Bone marrow (tissue), 2 donors: ENCODE data around the gene CST1.
"Not testable (repeated sequence)": the region's sequence is repeated elsewhere in the genome, so short reads cannot be mapped to it uniquely, and the experiment has no call there.

Experiments
- DNase-seq, 2 donors: peaks; one replicate each; lab custom pipeline; 2025; lab: John Stamatoyannopoulos, UW

The CST1 gene

DNA sequence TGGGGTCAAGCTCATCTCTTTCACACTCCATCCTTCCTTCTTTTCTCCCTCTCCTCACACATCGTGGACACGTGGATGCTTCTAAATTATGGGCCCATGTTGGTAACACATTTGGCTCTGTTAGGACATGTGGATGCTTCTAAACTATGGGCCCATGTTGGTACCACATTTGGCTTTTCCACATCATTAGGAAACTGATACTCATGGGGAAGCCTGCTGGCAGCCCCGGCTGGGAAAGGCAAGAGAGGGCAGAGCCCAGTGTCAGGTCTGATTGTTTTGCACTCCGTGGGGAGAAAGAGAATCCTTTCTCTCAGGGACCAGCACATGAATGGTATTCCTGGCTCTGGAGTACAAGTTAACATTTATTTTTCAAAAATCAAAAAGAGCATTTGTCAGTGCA is 4.0 kb upstream of the CST1 start:
- DNase-seq: no peak

DNA sequence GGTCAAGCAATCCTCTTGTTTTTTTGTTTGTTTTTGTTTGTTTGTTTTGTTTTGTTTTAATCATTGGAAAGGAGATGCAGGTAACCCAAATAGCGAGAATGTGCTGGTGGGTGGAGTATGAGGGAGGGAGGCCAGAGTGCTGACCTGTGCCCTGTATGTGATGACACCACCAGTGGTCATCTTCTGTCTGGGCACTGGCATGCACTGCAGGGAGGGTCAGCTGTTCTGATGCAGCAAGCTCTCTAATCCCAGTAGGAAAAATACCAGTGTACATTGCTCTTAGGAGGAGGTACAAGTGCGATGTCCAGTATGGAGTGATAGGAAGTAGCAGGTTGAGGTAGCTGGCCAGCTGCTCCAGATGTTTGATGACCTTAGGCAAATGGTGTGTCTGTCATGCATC is 2.9 kb upstream of the CST1 start:
- no peak for DNase-seq

DNA sequence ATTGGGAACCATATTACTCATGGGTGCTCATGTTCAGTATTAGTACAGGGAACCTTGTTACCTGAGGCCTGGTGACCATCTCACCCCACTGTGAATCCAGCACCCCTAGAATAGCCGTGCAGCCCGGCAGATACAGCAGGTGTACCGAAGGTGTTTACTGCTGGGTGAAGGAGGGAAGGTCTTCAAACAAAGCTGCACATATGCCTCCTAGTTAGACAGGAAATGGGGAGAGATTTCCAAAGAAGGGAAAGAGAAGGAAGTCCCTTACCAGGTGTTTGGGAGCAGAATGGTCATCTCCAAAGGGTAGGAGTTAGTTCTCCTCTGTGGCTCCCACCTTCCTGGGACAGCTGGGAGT is 2.4 kb upstream of the CST1 start:
- DNase-seq: no peak

DNA sequence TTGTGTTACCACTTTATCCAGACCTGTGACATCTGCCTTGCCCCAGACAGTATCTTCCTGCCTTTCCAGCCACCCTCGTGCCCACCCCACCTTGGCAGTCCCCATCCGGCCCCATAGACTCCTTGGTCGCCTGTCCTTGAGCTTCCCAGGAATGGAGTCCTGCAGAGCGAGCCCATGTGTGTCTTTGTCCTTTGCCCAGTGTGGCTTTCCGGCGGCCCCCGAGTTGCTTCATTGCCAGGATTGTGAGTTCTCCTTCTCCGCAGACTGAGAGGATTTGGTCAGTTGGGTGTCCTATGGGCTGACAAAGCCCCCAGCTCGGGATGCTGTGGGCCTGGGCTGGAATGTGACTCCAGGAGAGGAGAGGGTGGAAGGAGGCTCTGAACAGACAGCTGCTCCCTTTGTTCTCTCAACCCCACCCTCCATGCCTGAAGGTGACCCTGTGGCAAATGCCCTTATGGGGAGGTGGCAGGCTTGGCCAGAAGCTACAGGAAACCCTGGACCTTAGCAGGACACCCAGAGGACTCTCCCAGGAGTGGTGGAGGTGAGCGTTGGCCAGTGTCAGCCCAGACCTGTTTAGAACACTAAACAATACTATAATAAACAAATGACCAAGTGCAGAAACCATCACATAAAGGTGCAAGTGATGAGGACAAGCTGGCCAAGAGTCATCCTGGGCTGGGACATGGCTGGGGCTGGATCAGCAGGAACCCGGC is 1.9 kb upstream of the CST1 start:
- DNase-seq: no peak

DNA sequence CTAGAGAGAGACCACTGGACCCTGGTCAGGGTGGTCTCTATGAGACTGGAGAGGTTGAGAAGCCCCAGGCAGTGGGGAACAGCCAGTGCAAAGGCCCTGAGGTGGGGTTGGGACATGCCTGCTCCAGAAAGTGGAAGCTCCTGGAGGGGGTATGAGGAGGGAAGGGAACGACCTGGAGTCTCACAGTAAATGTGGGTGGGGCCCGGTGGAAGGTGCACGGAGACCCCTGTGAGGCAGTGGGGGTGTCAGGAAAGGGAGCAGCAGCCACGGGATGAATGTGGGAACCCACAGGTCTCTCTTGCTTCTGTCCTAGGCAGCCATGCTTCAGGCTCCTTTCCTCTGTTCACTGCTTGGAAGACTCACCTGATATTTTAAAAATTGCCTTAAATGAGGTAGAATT is 1.3 kb upstream of the CST1 start:
- DNase-seq: no peak

DNA sequence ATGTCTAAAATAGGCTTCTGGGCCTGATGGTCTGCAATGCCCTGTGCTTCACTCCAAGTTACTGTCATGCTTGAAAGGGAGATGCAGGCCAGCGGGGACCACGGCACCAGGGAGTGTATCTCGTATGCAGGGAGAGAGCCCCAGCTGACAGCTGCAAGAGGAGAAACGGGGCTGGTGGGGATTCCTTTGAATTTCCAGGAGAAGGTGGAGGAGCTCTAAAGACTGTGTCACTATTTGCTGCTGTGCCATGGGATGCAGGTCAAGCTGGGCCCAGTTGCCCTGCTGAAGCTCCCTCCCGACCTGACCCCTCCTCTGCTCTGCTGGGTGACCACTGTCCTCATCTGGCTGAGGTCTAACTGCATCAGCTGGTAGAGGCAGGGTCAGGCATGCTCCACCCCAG is 989 bp downstream of the CST1 start:
- DNase-seq: no peak

DNA sequence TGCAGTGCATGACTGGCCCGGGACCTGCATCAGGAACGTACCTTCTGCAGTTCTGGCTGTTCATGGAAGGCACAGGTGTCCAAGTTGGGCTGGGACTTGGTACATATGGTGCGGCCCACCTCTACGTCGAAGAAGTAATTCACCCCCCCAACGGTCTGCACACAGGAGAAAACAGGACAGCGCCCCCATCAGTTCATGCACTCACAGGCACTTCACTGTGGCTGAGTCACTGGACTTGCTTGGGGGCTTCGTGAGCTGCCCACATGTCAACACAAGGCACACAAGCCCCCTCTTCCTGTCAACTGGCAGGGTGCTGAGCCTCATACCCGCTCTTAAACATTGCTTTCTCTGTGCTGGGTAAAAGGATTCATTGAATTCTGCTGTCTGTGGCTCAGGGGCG is 1.8 kb downstream of the CST1 start:
- DNase-seq: not testable (repeated sequence)

DNA sequence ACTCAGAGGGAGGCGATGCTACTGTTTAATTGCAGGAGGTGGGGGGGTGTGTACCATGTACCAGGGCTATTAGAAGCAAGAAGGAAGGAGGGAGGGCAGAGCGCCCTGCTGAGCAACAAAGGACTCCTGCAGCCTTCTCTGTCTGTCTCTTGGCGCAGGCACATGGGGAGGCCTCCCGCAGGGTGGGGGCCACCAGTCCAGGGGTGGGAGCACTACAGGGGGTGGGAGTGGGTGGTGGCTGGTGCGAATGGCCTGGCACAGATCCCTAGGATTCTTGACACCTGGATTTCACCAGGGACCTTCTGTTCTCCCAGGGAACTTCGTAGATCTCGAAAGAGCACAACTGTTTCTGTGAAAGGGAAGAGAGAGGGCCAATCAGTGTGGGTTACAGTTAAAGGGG is 3.2 kb downstream of the CST1 start:
- DNase-seq: not testable (repeated sequence)

DNA sequence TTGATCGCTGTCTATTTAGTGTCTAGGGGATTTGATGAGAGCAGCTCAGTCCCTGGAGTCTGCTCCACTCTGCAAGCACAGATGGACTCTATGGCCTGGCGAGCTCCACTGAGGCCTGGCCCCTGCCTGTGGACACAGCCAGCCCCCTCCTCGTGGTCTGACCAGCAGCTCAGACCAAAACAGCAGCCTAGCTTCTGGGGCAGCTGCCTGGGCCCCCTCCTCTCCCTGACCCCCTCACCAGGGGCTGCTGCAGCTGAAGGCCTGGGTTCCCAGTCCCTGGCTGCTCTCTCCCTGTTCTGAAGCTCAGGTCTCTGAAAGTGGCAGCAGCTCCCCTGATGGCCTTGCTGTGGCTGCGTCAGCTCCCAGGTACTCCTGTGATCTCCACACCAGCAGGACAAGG is 3.6 kb downstream of the CST1 start:
- not testable (repeated sequence) for DNase-seq

DNA sequence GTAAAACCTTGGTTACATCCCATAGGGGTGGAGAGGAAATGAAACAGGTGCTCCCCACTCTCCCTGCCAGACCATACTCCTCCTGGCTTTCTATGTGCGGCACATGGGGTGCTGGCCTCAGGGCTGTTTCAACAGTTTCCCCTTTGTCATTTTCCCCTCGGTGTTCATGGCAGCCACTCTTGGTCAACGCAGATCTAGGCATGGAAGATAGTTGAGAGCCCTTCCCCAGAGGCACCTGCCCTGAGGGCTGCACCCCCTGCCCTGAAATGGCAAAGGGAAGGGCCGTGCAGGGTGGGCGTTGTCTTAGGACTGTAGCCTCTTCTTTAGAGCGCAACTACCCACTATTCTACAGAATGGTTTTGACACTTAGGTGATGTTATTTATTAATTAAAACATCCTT is 4.4 kb downstream of the CST1 start:
- DNase-seq: no peak

DNA sequence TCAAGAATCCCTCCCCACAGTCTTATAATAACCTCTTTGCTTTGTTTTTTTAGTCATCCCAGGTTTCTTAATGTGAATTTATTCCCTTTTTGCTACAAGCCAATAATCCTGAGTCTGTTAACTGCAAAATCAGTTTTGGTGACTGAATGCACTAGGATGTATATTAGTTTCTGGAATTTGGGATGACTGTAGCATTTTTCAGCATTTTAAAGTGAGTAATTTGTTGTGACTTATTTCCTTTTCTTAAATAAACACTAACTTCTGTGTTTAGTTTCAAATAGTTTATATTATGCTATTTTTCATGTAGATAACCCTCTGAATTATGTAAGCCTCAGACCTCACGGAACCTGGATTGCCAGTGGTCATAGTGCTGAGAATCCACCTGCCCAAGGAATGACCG is 5.5 kb downstream of the CST1 start:
- no peak for DNase-seq

DNA sequence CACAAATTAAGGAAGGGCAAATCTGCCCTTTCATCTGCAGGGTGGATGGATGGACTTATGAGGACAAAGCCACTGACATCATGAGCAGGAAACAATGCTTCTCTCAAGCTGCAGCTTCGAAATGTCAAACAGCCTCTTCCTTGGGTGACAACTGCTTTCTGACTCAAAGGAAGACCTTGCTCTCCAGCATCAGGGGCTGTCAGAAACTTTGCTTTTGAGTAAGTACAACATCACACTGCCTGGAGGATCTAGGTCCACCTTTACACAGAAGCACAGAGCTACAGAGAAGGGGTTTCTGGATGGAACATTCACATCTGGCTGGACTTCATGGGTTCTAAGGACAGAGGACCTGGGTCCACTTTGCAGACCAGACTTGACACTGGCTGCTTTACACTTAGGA is 5.9 kb downstream of the CST1 start:
- no peak for DNase-seq

DNA sequence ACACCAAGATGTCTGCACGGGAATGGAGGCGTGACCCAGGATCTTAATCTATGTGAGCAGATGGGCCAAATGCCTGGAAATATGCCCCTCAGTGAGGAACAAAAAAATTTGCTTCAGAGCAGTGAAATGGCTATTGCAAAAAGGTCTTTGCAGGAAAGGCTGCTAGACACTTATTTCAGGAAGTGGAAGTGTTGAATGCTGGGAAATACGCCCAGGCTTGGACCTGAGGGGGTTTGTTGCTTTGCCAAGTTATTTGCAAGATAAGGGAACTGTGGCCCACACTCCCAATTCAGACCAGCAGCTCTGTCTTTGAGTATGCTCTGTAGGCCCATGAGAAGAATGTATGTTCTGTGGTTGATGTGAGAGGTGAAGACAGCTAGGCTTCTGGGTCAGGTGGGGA is 15.3 kb downstream of the CST1 start:
- DNase-seq: not testable (repeated sequence)

DNA sequence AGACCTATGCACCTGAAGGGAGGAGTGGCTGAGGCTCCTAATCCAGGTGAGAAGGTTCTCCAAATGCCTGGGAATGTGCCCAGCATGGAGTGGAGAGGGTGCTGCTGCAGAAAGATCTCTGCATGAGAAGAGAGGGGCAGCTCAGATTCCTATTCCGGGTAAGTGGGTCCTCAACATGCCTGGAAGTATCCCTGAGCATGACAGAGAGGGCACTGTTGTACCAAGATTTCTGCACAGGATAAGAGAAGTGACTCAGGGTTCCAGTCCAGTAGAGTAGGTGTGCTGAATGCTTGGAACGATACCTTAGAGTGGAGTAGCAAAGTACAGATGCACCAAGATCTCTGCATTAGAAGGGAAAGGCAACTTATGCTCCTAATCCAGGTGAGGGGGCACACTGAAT is 15.8 kb downstream of the CST1 start:
- DNase-seq: not testable (repeated sequence)

DNA sequence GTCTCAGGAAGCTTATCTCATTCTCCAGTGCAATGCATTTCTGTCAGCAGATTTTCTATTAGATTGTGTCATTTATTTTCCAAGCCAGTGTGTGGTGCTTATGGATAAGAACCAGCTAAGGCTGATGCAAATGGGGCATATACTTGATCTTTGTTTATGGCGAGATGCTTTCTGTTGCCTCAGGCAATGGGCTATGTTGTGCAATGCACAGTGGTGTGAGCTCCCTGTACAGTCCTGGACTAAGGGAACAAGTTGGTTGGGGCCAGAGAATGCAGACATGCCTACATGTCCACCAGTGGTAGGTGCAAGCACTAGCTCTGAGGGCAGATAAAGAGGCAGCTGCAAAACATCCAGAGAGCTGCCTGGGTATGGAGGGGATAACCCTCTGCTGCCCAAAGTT is 16.3 kb downstream of the CST1 start:
- DNase-seq: not testable (repeated sequence)

DNA sequence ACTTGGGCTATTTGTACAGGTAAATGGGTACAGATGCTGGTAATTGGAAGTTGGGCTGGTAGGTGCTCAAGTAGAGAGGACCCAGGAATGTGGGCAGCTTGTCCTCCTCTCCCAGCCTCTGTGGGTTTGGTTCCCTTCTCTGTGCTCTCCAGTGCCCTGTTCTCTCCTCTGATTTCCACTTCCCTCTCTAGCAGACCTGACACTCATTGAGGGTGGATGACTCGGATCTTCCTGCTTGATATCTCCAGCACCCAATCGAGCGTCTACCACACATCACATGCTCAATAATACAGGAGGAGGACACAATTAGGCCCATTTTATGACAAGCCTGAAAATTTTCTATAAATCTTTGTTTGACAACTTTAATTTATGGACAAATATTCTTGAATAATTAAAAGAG is 23.7 kb downstream of the CST1 start:
- DNase-seq: no peak

DNA sequence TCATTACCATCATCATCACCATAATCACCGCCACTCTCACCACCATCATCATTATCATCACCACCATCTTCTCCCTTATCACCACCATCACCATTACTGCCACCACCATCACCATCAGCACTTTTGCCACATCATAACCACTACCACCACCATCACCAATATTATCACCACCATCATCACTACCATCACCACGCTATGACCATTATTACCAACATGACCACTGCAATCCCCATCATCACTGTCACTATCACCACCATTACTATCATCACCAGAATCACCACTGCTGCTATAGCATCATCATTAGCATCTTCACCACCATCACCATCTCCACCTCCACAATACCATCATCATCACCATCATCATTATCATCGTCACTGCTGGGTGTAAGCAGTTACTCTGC is 25.6 kb downstream of the CST1 start:
- DNase-seq: no peak

DNA sequence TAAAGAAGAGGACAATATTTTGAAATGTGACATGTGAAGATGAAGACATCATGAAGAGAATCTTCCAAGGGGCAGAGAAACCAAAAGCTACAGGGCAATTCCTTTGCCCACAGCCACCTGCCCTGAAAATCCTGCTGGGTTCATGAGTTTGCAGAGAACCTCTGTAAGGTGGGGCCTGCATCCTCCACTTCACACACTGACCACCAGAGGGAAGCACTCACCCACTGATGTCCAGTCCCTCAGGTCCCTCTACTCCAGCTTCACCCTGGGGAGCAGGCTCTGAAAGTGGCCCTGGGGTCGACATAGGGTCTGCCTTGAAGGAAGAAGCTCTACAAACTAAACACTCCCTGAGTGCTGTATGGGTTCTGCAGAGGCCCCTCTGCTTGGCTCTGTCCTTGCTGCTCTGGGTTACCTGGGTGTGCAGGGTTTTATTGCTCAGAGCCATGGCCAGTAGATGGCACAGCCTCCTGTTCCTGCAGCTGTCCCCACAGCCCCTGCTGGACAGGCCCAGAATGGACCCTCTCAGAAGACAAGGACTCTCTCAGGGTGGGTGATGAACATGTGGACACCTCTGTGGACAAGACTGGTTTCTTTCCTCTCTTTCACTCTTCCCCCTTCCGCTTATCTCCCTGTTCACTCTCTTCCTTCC is 27.0 kb downstream of the CST1 start:
- DNase-seq: not testable (repeated sequence)

DNA sequence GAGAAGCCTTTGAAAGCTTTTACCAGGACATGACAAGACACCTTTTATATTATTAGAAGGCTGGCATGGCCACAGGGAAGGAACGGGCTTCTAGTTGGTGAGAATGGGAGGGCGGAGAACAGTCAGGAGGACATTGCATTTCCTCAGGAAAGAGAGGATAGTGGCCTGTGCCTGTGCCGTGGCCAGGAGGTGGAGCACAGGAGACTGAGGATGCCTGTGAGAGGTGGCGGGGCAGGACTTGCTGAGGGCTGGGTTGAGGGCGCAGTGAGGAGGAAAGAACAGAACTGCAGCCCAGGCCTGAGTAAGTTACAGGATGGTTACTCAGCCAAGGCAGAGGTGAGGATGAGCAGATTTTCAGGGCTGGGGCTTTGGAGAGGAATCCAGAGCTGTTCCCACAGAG is 27.9 kb downstream of the CST1 start:
- DNase-seq: not testable (repeated sequence)

DNA sequence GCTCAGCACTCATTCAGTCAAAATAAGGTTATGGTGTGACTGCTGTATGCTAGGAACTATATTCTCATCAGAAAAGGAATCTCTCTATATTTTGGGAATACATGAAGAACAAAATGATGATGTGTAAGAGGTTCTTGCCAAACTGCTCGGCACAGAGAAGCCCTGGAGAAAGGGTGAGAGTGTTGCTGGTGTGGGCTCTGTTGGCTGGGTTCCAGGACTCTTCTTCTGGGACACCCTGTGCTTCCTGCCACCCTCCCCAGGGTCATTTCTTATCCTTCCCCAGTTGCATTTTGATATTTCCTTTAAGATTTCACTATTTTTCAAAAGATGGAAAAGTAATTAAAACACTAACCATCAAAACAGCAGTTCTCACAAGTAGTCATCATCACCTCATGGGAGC is 28.8 kb downstream of the CST1 start:
- DNase-seq: no peak

DNA sequence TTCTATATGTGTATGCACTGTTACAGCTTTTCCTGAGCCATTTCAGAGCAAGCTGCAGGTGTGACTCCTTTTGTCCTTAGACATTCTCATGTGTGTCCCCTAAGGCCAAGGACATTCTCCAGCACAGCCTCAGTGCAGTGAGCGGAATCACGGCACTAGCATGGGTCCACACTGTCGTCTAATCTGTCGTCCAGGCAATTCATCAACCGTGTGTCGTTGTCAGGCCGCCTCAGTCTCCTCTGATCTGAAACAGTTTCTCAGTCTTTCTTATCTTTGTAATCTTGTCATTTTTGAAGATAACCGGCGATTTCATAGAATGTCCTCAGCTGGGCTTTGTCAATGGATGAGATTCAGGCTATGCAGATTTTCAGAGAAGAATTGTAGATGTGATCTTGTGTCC is 31.4 kb downstream of the CST1 start:
- not testable (repeated sequence) for DNase-seq

DNA sequence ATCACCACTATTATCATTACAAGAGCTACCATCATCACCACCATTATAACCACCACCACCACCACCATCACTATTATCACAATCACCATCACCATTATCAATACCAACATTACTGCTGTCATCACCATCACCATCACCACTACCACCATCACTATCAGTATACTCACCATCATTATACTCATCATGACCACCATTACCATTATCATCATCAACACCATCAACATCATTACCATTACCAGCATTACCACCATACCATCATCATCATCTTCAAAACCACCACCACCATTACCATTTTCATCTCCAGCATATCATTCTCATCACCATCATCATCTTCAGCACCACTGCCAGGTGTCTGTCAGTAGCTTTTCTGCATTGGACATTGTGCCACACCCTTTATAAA is 39.0 kb downstream of the CST1 start:
- DNase-seq: not testable (repeated sequence)

DNA sequence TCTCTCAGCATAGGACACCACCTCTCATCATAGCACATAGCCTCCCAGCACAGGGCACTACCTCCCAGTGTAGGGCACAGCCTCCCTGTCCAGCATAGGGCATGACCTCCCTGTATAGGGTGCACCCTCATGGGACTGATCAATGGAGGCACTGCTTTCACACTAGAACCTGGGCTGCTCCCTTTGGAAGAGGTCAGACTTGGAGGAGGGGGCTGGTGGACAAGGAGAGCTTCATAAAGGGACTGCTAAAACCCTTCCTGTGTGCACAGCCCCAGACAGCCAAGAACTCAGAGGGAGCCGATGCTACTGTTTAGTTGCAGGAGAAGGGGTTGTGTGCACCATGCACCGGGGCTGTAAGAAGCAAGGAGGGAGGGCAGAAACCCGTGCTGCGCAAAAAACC is 40.0 kb downstream of the CST1 start:
- DNase-seq: no peak

DNA sequence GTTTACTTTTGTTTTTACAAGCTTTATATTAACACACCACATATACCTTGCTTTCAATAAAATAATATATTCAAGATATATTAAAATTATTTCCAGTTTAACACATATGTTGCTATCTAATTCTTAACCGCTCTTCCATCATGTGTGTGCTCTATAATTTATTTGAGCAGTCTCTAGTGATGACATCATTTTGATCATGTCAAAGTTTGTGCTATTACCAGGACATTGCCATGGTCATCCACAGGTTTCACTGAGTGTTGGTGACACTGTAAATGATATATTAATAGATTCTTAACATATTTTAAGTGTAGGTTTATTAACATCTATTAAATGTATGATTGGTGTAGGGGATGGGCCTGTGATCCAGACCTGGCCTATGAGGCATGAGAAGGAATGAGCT is 44.8 kb downstream of the CST1 start:
- DNase-seq: no peak
